WERI-Rb-1 (cell line): Measurements from ENCODE around the gene ESF1.

Source experiments
- DNase-seq: peaks from one replicate; pipeline ENCODE4 v3.0.0-alpha.2; 2020
- H3K27ac ChIP-seq: fragments of 250-450 bp; sonication (Bioruptor Pico); 2 replicates; pipeline ENCODE4 v1.5.1; 2020; ENCODE audit warnings: mild to moderate bottlenecking, moderate library complexity
- H3K27me3 ChIP-seq: fragments of 250-450 bp; sonication (Bioruptor Pico); 2 replicates; pipeline ENCODE4 v1.5.1; 2021; ENCODE audit warnings: mild to moderate bottlenecking, low read depth, moderate library complexity; ENCODE audit not compliant: insufficient read depth, severe bottlenecking
- H3K36me3 ChIP-seq: fragments of 250-450 bp; sonication (Bioruptor Pico); 2 replicates; pipeline ENCODE4 v1.5.1; 2020; ENCODE audit warnings: mild to moderate bottlenecking, moderate library complexity
- H3K4me3 ChIP-seq: 2 replicates; pipeline ENCODE4 v1.5.1; 2011; ENCODE audit warnings: low read depth, mild to moderate bottlenecking, control low read depth, low read length
- H3K9me3 ChIP-seq: fragments of 250-450 bp; sonication (Bioruptor Pico); 2 replicates; pipeline ENCODE4 v1.5.1; 2021; ENCODE audit warnings: mild to moderate bottlenecking, moderate library complexity; ENCODE audit not compliant: severe bottlenecking
- CTCF ChIP-seq: IDR thresholded peaks from 2 replicates; pipeline ENCODE4 v1.5.1; 2011; ENCODE audit warnings: low read depth, mild to moderate bottlenecking, control low read depth, inconsistent platforms, low read length

Gene ESF1

GRCh38 chr20:13821876-13822275, 37.2 kb upstream of the ESF1 start:
- TF ChIP-seq CTCF: no peak
- Histone ChIP-seq H3K27ac (no peak overlapping the region), H3K36me3 (peaks cover 15% of the 10 kb centered on the region), H3K9me3 (no peaks in the 10 kb centered on the region), H3K4me3 (no peak overlapping the region), H3K27me3 (no peaks in the 10 kb centered on the region)
- no peak for DNase-seq

- Histone ChIP-seq H3K4me3 (no peak overlapping the region), H3K9me3 (no peaks in the 10 kb centered on the region), H3K27me3 (no peaks in the 10 kb centered on the region), H3K27ac (no peak overlapping the region), H3K36me3 (peaks cover 28% of the 10 kb centered on the region)
- no peak for DNase-seq
- TF ChIP-seq CTCF: no peak
Measured at GRCh38 chr20:13819885-13820645, 35.3 kb upstream of the ESF1 start.

GRCh38 chr20:13817342-13817741, 32.6 kb upstream of the ESF1 start:
- no peak for DNase-seq
- Histone ChIP-seq H3K27me3 (no peaks in the 10 kb centered on the region), H3K27ac (no peak overlapping the region), H3K4me3 (no peak overlapping the region), H3K36me3 (peaks cover 54% of the 10 kb centered on the region), H3K9me3 (no peaks in the 10 kb centered on the region)
- TF ChIP-seq CTCF: no peak

GRCh38 chr20:13816757-13817156, 32.0 kb upstream of the ESF1 start:
- Histone ChIP-seq H3K27ac (no peak overlapping the region), H3K27me3 (no peaks in the 10 kb centered on the region), H3K36me3 (peaks cover 59% of the 10 kb centered on the region), H3K4me3 (no peak overlapping the region), H3K9me3 (no peaks in the 10 kb centered on the region)
- TF ChIP-seq CTCF: no peak
- no peak for DNase-seq

GRCh38 chr20:13814672-13815071, 30.0 kb upstream of the ESF1 start:
- Histone ChIP-seq H3K36me3 (peaks cover 78% of the 10 kb centered on the region), H3K4me3 (no peak overlapping the region), H3K27ac (no peak overlapping the region), H3K9me3 (no peaks in the 10 kb centered on the region), H3K27me3 (no peaks in the 10 kb centered on the region)
- no peak for TF ChIP-seq CTCF
- no peak for DNase-seq

GRCh38 chr20:13813910-13814309, 29.2 kb upstream of the ESF1 start:
- no peaks in the 10 kb centered on the region for H3K9me3 ChIP-seq
- no peak for DNase-seq
- H3K27ac ChIP-seq: no peak overlapping the region
- no peak for TF ChIP-seq CTCF
- H3K4me3 ChIP-seq: no peak overlapping the region
- H3K36me3 ChIP-seq: peaks cover 86% of the 10 kb centered on the region
- no peaks in the 10 kb centered on the region for H3K27me3 ChIP-seq
